Measurements from ENCODE around the gene TAMM41. TPM values are rescaled to one million over a fixed set of nuclear protein-coding genes. Genes with fewer than 3 reads are reported as not detected.
"Not testable (repeated sequence)": the region's sequence is repeated elsewhere in the genome, so short reads cannot be mapped to it uniquely, and the experiment has no call there.

The TAMM41 gene
- total RNA-seq, 1 donor from 2014 or later: 13.0 TPM

DNA sequence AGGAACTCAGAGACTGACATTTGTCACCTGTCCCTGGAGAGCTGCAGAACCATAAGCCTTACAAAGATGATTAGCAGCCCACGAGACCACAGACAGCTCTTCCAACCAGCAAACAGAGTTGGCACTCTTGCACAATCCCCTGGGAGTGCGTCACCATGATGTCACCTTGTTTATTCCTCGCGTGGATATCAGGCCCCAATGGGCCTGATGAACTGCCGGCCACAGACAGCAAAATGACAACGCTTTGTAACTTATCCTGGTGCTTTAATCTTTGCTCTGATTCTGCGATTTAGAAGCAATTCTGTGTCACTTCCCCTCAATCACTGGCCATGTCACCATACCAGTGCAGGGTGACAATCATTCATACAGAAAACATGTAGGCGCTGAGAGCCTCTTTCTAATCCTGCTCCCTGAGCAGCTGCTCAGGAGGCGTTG is 89.2 kb downstream of the TAMM41 start:
- intact Hi-C loops (cut with DNase I): no loop called here
- Histone ChIP-seq H3K27ac (no peak overlapping the region), H3K4me1 (no peaks in the 10 kb centered on the region), H3K27me3 (no peaks in the 10 kb centered on the region), H3K36me3 (no peaks in the 10 kb centered on the region), H3K4me3 (no peak overlapping the region), H3K9me3 (no peaks in the 10 kb centered on the region)
- no peak for ATAC-seq
- no peak for DNase-seq
- TF ChIP-seq CTCF (IDR thresholded peaks at IDR 0.05): no peak

- intact Hi-C loops (cut with DNase I): no loop called here
- Histone ChIP-seq H3K27ac (no peak overlapping the region), H3K4me1 (no peaks in the 10 kb centered on the region), H3K4me3 (no peak overlapping the region), H3K9me3 (no peaks in the 10 kb centered on the region), H3K27me3 (no peaks in the 10 kb centered on the region), H3K36me3 (no peaks in the 10 kb centered on the region)
- DNase-seq: no peak
- TF ChIP-seq CTCF (IDR thresholded peaks at IDR 0.05): no peak
- ATAC-seq: no peak
These were observed 91.4 kb downstream of the TAMM41 start for GRCh38 chr3:11755276-11755675.

GRCh38 chr3:11752254-11752653 is 94.4 kb downstream of the TAMM41 start:
- H3K9me3 ChIP-seq; DNase-seq; H3K27ac ChIP-seq; H3K4me1 ChIP-seq; ATAC-seq; H3K4me3 ChIP-seq; H3K36me3 ChIP-seq; intact Hi-C loops (cut with DNase I); H3K27me3 ChIP-seq: not testable (repeated sequence)

GRCh38 chr3:11748306-11748705 is 98.4 kb downstream of the TAMM41 start:
- intact Hi-C loops (cut with DNase I); ATAC-seq; H3K36me3 ChIP-seq; DNase-seq; H3K27ac ChIP-seq; H3K9me3 ChIP-seq; H3K27me3 ChIP-seq; H3K4me1 ChIP-seq; H3K4me3 ChIP-seq: not testable (repeated sequence)

Other genes with a start within 250 kb of the TAMM41 start
- 57.5 TPM for gene VGLL4, start 203.0 kb downstream of the TAMM41 start, total RNA-seq
- gene SYN2, start 157.5 kb upstream of the TAMM41 start, total RNA-seq: 1.2 TPM